PC-9 (cell line): ENCODE results near the gene ENKD1. TPM values are rescaled to one million over a fixed set of nuclear protein-coding genes. Genes with fewer than 3 reads are reported as not detected.

ENCODE experiments used
- Bru-seq: library from RNA; stranded (reverse); fragments of 400-500 nt; gene quantifications from one replicate; lab custom pipeline; 2021; lab: Mats Ljungman, UMichigan
- BruChase-seq, 2 experiments: library from RNA; stranded (reverse); fragments of 400-500 nt; gene quantifications; one replicate each; lab custom pipeline; 2021; lab: Mats Ljungman, UMichigan
- BruUV-seq: library from RNA; stranded (reverse); fragments of 400-500 nt; replicated peaks from 2 replicates; lab custom pipeline; 2021; lab: Mats Ljungman, UMichigan
- CTCF ChIA-PET: fragments of 300-600 bp; sonication (Branson Sonifier 250); formaldehyde crosslinking; loops from one replicate; lab custom pipeline; 2022; ENCODE audit warnings: antibody characterized with exemption; lab: Charles Lee
- POLR2A ChIA-PET: fragments of 300-600 bp; sonication (Branson Sonifier 250); formaldehyde crosslinking; loops from one replicate; lab custom pipeline; 2022; ENCODE audit warnings: antibody characterized with exemption; ENCODE audit not compliant: unreplicated experiment; lab: Charles Lee
- DNase-seq, 2 experiments: peaks; one replicate each; pipeline versions ENCODE4 v3.0.0 to v3.0.0-alpha.2; 2015 to 2022; ENCODE audit warnings: mixed read lengths in 1 of 2
- H2AFZ ChIP-seq: fragments of 200-600 bp; sonication (generic); 2 replicates; pipeline ENCODE4 v1.8.1; 2017; ENCODE audit warnings: antibody characterized with exemption
- H3F3A ChIP-seq: fragments of 200-600 bp; sonication (generic); 2 replicates; pipeline ENCODE4 v1.8.1; 2017; ENCODE audit warnings: antibody characterized with exemption, mild to moderate bottlenecking, low read depth; ENCODE audit not compliant: insufficient read depth
- H3K27ac ChIP-seq: fragments of 200-600 bp; sonication (generic); 2 replicates; pipeline ENCODE4 v1.6.1; 2016; ENCODE audit warnings: mixed run types
- H3K27me3 ChIP-seq: fragments of 200-600 bp; sonication (generic); 2 replicates; pipeline ENCODE4 v1.6.1; 2016; ENCODE audit warnings: low read depth, mixed run types; ENCODE audit not compliant: insufficient read depth
- H3K36me3 ChIP-seq: fragments of 200-600 bp; sonication (generic); 2 replicates; pipeline ENCODE4 v1.6.1; 2016; ENCODE audit warnings: low read depth, mixed run types
- H3K4me1 ChIP-seq: fragments of 200-600 bp; sonication (generic); replicated peaks from 2 replicates; pipeline ENCODE4 v1.6.1; 2016; ENCODE audit warnings: mixed run types; ENCODE audit not compliant: insufficient read depth
- H3K4me2 ChIP-seq: fragments of 200-600 bp; sonication (generic); 2 replicates; pipeline ENCODE4 v1.6.1; 2017; ENCODE audit warnings: mixed run types
- H3K4me3 ChIP-seq: fragments of 200-600 bp; sonication (generic); 2 replicates; pipeline ENCODE4 v1.6.1; 2016; ENCODE audit warnings: mixed run types
- H3K79me2 ChIP-seq: fragments of 200-600 bp; sonication (generic); 2 replicates; pipeline ENCODE4 v1.6.1; 2017; ENCODE audit warnings: low read depth, mixed run types
- H3K9me2 ChIP-seq: fragments of 200-600 bp; sonication (generic); 2 replicates; pipeline ENCODE4 v1.8.1; 2017; ENCODE audit warnings: mild to moderate bottlenecking; ENCODE audit not compliant: insufficient read depth
- H3K9me3 ChIP-seq: fragments of 200-600 bp; sonication (generic); 2 replicates; pipeline ENCODE4 v1.8.1; 2016; ENCODE audit warnings: low read depth; ENCODE audit not compliant: insufficient read depth
- H4K20me1 ChIP-seq: fragments of 200-600 bp; sonication (generic); 2 replicates; pipeline ENCODE4 v1.8.1; 2017; ENCODE audit not compliant: insufficient read depth
- CTCF ChIP-seq: fragments of 200-600 bp; sonication (generic); conservative IDR thresholded peaks from 2 replicates; pipeline ENCODE4 v1.6.1; 2017; ENCODE audit warnings: mixed run types, antibody characterized with exemption, mild to moderate bottlenecking, moderate library complexity
- EZH2 ChIP-seq: fragments of 200-600 bp; sonication (generic); IDR thresholded peaks from 2 replicates; pipeline ENCODE4 v1.8.0; 2017; ENCODE audit warnings: antibody characterized with exemption, low read depth
- intact Hi-C: fragments of 100-400 bp; cut with micrococcal nuclease; formaldehyde crosslinking; loops from one replicate; pipeline ENCODE4 v1.10.0; 2022; ENCODE audit not compliant: unreplicated experiment
- long read RNA-seq: library from polyadenylated mRNA; stranded (forward); transcript quantifications from one replicate; pipeline ENCODE4 v2.0.0, GENCODE V29; 2022
- total RNA-seq: library from RNA; stranded (reverse); gene quantifications from 2 replicates; pipeline ENCODE4 v1.2.3, GENCODE V29; 2021

The ENKD1 gene
- total RNA-seq (20.8 and 21.6 TPM in 2 replicates), Bru-seq, nascent RNA (percentile 49 among the genes with signal in this experiment), BruChase-seq, experiment 1, labeled RNA remaining after a 2-hour chase (percentile 58 among the genes with signal in this experiment), BruChase-seq, experiment 2, labeled RNA remaining after a 6-hour chase (percentile 67 among the genes with signal in this experiment)
- long read RNA-seq, transcript ENKD1-201 (7 exons, 1,579 nt), result major isoform, 10 of 20 reads
- long read RNA-seq, partial matches to known transcripts, result 3 of 20 reads
- long read RNA-seq, other reads (novel, unspliced or antisense), result 5 of 20 reads

- H3K9me3 ChIP-seq, result no peaks in the 10 kb centered on the region
- no peaks in the 10 kb centered on the region for H3K27me3 ChIP-seq
- no peaks in the 10 kb centered on the region for H3K9me2 ChIP-seq
- no peak for TF ChIP-seq CTCF
- no peak for TF ChIP-seq EZH2
- peak; percentile 32 to 64 for DNase-seq
- intact Hi-C loops, result no loop called here
- peak within 1 kb of the TSS; percentile 57; the same call in 1 of the 2 replicates for H3K4me3 ChIP-seq
- H3K4me2 ChIP-seq, result peak within 1 kb of the TSS; percentile 75
- no peaks in the 10 kb centered on the region for H3K79me2 ChIP-seq
- no peaks in the 10 kb centered on the region for H3K36me3 ChIP-seq
- CTCF ChIA-PET, result no interaction called here
- H3F3A ChIP-seq, result peaks cover 8% of the 10 kb centered on the region; the same call in 1 of the 2 replicates
- H2AFZ ChIP-seq, result 0 out of 2 replicates have a peak within 1 kb of the TSS, but pooled peaks have one; percentile 70
- H3K27ac ChIP-seq, result no peak within 1 kb of the TSS
- POLR2A ChIA-PET, result no interaction called here
- no peaks in the 10 kb centered on the region for H4K20me1 ChIP-seq
- H3K4me1 ChIP-seq, result no peaks in the 10 kb centered on the region
- BruUV-seq, result no TSS peak
Measured at GRCh38 chr16:67666559-67667452, at the start of gene ENKD1, which contains the start of gene C16orf86. Gene ENKD1 (minus strand): TSS chr16:67666750. CDS start chr16:67666442, 308 bp downstream. Gene C16orf86 (plus strand): TSS chr16:67666814. CDS start chr16:67666971, 157 bp downstream.

- H3K4me3 ChIP-seq, result no peak overlapping the region
- peaks cover 62% of the 10 kb centered on the region for H3K79me2 ChIP-seq
- BruUV-seq, result no TSS peak
- H3K4me2 ChIP-seq, result no peak overlapping the region
- POLR2A ChIA-PET, result no interaction called here
- H3F3A ChIP-seq, result no peaks in the 10 kb centered on the region; the same call in 1 of the 2 replicates
- intact Hi-C loops, result loop anchor here (5.0 kb wide), 1 partner anchor 141 kb away; no protein-coding TSS in a partner anchor
- H3K9me3 ChIP-seq, result no peaks in the 10 kb centered on the region
- H3K27ac ChIP-seq, result no peak overlapping the region
- CTCF ChIA-PET, result no interaction called here
- peaks cover 6% of the 10 kb centered on the region; the same call in 1 of the 2 replicates for H4K20me1 ChIP-seq
- H2AFZ ChIP-seq, result no peak overlapping the region
- DNase-seq, result no peak
- no peaks in the 10 kb centered on the region for H3K9me2 ChIP-seq
- H3K36me3 ChIP-seq, result no peaks in the 10 kb centered on the region
- H3K4me1 ChIP-seq, result peaks cover 19% of the 10 kb centered on the region
- H3K27me3 ChIP-seq, result no peaks in the 10 kb centered on the region
- TF ChIP-seq CTCF, result no peak
- no peak for TF ChIP-seq EZH2
Measured at GRCh38 chr16:67716097-67716496, 49.5 kb upstream of the ENKD1 start.

- Histone ChIP-seq H3K27ac (no peak overlapping the region), H3K4me1 (peaks cover 11% of the 10 kb centered on the region), H2AFZ (no peak overlapping the region), H3K9me2 (no peaks in the 10 kb centered on the region), H3K27me3 (no peaks in the 10 kb centered on the region), H3K36me3 (no peaks in the 10 kb centered on the region), H4K20me1 (peaks cover 6% of the 10 kb centered on the region; the same call in 1 of the 2 replicates), H3K4me2 (no peak overlapping the region), H3K4me3 (no peak overlapping the region), H3K79me2 (peaks cover 67% of the 10 kb centered on the region), H3K9me3 (no peaks in the 10 kb centered on the region), H3F3A (no peaks in the 10 kb centered on the region)
- BruUV-seq, result no TSS peak
- intact Hi-C loops, result no loop called here
- POLR2A ChIA-PET, result no interaction called here
- CTCF ChIA-PET, result interaction anchor here (0.6 kb wide), 1 partner anchor 214 kb away, joined by 8 read pairs; no protein-coding TSS in a partner anchor
- DNase-seq, result no peak
- TF ChIP-seq EZH2, result no peak
- TF ChIP-seq CTCF, result no peak
Measured at GRCh38 chr16:67714522-67714921, 48.0 kb upstream of the ENKD1 start.
